ENCODE measurements around the gene ILRUN. TPM values are rescaled to one million over a fixed set of nuclear protein-coding genes. Genes with fewer than 3 reads are reported as not detected.
"Not testable (repeated sequence)": the region's sequence is repeated elsewhere in the genome, so short reads cannot be mapped to it uniquely, and the experiment has no call there.

The ILRUN gene
- total and polyA plus RNA-seq, 2 donors (not counting 1 experiment from before 2014, with no cell fraction given), result 30.1 to 71.3 TPM

- no peak for ATAC-seq (ENCODE audit: low read depth)
- H2AFZ ChIP-seq (ENCODE audit: insufficient read depth, low read depth, low read length, poor library complexity, severe bottlenecking), result no peak overlapping the region
These were observed 26.6 kb upstream of the ILRUN start for GRCh38 chr6:34723203-34723602.

DNA sequence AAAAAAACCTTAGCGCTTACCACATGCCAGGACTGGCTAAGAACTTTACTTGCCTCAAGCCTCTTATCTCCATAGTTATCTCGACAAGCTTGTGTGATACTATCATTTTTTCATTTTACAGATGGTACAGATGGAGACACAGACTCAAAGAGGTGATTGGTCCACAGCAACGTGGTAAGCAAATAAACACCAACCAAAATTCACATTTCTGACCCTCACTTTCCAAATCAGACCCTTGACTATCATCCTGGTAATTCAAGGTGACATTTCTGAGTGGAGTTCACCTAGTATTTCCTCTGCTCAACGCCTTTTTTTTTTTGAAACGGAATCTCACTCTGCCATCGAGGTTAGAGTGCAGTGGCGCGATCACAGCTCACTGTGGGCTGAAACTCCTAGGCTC, 25.9 kb upstream of the ILRUN start:
- Mint-ChIP-seq H3K9me3 (ENCODE audit: insufficient read depth) (peaks cover 5% of the 10 kb centered on the region), H3K4me1 (no peaks in the 10 kb centered on the region), H3K4me3 (no peak overlapping the region), H3K27me3 (no peaks in the 10 kb centered on the region), H3K27ac (no peak overlapping the region)
- H3K4me2 ChIP-seq (replicated peaks; ENCODE audit: low read depth, low read length, poor library complexity, severe bottlenecking), result no peak overlapping the region
- no peaks in the 10 kb centered on the region for H3K4me1 ChIP-seq (ENCODE audit: control insufficient read depth in 2 of 2, insufficient read depth in 2 of 2, low read length in 2 of 2)
- no peak overlapping the region for H2AFZ ChIP-seq (ENCODE audit: insufficient read depth, low read depth, low read length, poor library complexity, severe bottlenecking)
- H3K36me3 ChIP-seq (replicated peaks in 1 of 2; ENCODE audit: control extremely low read depth in 1 of 2, control insufficient read depth in 1 of 2, extremely low read depth in 1 of 2, insufficient read depth in 2 of 2, low read length in 1 of 2), result no peaks in the 10 kb centered on the region
- intact Hi-C loops (cut with micrococcal nuclease), result no loop called here
- DNase-seq (no peak), ATAC-seq (ENCODE audit: low read depth) (no peak)
- H3K9me3 ChIP-seq (ENCODE audit: control extremely low read depth in 1 of 3, control insufficient read depth in 2 of 3, insufficient read depth in 1 of 3, low read length in 2 of 3), result peaks cover 0 to 4% (median 3%) of the 10 kb centered on the region in 3 donors
- no peak overlapping the region for H3K4me3 ChIP-seq (ENCODE audit: control extremely low read depth in 1 of 5, extremely low read depth in 1 of 5, insufficient read depth in 1 of 5, low read depth in 2 of 5, low read length in 4 of 5)
- ChIA-PET CTCF (no interaction called here), POLR2A (interaction anchor here (0.7 kb wide), 1 partner anchor 455 kb away, joined by 4 read pairs; no protein-coding TSS in a partner anchor)
- no peaks in the 10 kb centered on the region for H3K27me3 ChIP-seq (replicated peaks in 1 of 4; ENCODE audit: control extremely low read depth in 1 of 4, control insufficient read depth in 3 of 4, insufficient read depth in 4 of 4, low read length in 3 of 4)
- no peak for TF ChIP-seq EZH2 (IDR thresholded peaks at IDR 0.05; ENCODE audit: borderline replicate concordance, insufficient read depth, low read depth, low read length, poor library complexity, severe bottlenecking)
- TF ChIP-seq, protein P1, sequence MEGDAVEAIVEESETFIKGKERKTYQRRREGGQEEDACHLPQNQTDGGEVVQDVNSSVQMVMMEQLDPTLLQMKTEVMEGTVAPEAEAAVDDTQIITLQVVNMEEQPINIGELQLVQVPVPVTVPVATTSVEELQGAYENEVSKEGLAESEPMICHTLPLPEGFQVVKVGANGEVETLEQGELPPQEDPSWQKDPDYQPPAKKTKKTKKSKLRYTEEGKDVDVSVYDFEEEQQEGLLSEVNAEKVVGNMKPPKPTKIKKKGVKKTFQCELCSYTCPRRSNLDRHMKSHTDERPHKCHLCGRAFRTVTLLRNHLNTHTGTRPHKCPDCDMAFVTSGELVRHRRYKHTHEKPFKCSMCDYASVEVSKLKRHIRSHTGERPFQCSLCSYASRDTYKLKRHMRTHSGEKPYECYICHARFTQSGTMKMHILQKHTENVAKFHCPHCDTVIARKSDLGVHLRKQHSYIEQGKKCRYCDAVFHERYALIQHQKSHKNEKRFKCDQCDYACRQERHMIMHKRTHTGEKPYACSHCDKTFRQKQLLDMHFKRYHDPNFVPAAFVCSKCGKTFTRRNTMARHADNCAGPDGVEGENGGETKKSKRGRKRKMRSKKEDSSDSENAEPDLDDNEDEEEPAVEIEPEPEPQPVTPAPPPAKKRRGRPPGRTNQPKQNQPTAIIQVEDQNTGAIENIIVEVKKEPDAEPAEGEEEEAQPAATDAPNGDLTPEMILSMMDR (IDR thresholded peaks at IDR 0.05), result no peak
- no peak overlapping the region for H3K9ac ChIP-seq (ENCODE audit: low read length)
- H3K27ac ChIP-seq (ENCODE audit: low read length in 2 of 2), result no peak overlapping the region
- WGBS (ENCODE audit: insufficient coverage), result 89% methylated on average over 7 of the region's 8 CpGs
- H4K20me1 ChIP-seq (ENCODE audit: control insufficient read depth, insufficient read depth, low read length, poor library complexity, severe bottlenecking), result no peaks in the 10 kb centered on the region
- H3K79me2 ChIP-seq (ENCODE audit: control insufficient read depth, insufficient read depth, low read length), result no peaks in the 10 kb centered on the region

More at GRCh38 chr6:34723203-34723602, 26.6 kb upstream of the ILRUN start:
- H3K4me1 ChIP-seq (ENCODE audit: control insufficient read depth in 2 of 2, insufficient read depth in 2 of 2, low read length in 2 of 2), result no peaks in the 10 kb centered on the region
- no peak overlapping the region for H3K27ac ChIP-seq (ENCODE audit: low read length in 2 of 2)
- no peaks in the 10 kb centered on the region for H4K20me1 ChIP-seq (ENCODE audit: control insufficient read depth, insufficient read depth, low read length, poor library complexity, severe bottlenecking)
- 79% methylated on average over 2 of the region's 2 CpGs for WGBS (ENCODE audit: insufficient coverage)
- H3K4me1 Mint-ChIP-seq, result no peaks in the 10 kb centered on the region
- H3K27ac Mint-ChIP-seq, result no peak overlapping the region
- no peak overlapping the region for H3K4me2 ChIP-seq (replicated peaks; ENCODE audit: low read depth, low read length, poor library complexity, severe bottlenecking)
- H3K4me3 ChIP-seq (ENCODE audit: control extremely low read depth in 1 of 5, extremely low read depth in 1 of 5, insufficient read depth in 1 of 5, low read depth in 2 of 5, low read length in 4 of 5), result no peak overlapping the region
- no peaks in the 10 kb centered on the region for H3K36me3 ChIP-seq (replicated peaks in 1 of 2; ENCODE audit: control extremely low read depth in 1 of 2, control insufficient read depth in 1 of 2, extremely low read depth in 1 of 2, insufficient read depth in 2 of 2, low read length in 1 of 2)
- POLR2A ChIA-PET, result no interaction called here
- no peaks in the 10 kb centered on the region for H3K27me3 Mint-ChIP-seq
- no peaks in the 10 kb centered on the region for H3K27me3 ChIP-seq (replicated peaks in 1 of 4; ENCODE audit: control extremely low read depth in 1 of 4, control insufficient read depth in 3 of 4, insufficient read depth in 4 of 4, low read length in 3 of 4)
- H3K4me3 Mint-ChIP-seq, result no peak overlapping the region
- peaks cover 0 to 4% (median 3%) of the 10 kb centered on the region in 3 donors for H3K9me3 ChIP-seq (ENCODE audit: control extremely low read depth in 1 of 3, control insufficient read depth in 2 of 3, insufficient read depth in 1 of 3, low read length in 2 of 3)
- peaks cover 5% of the 10 kb centered on the region for H3K9me3 Mint-ChIP-seq (ENCODE audit: insufficient read depth)
- CTCF ChIA-PET, result no interaction called here
- H3K9ac ChIP-seq (ENCODE audit: low read length), result no peak overlapping the region
- no peak for DNase-seq
- intact Hi-C loops (cut with micrococcal nuclease), result no loop called here
- TF ChIP-seq, protein P1 (IDR thresholded peaks at IDR 0.05), result no peak
- TF ChIP-seq EZH2 (IDR thresholded peaks at IDR 0.05; ENCODE audit: borderline replicate concordance, insufficient read depth, low read depth, low read length, poor library complexity, severe bottlenecking), result no peak
- H3K79me2 ChIP-seq (ENCODE audit: control insufficient read depth, insufficient read depth, low read length), result no peaks in the 10 kb centered on the region

DNA sequence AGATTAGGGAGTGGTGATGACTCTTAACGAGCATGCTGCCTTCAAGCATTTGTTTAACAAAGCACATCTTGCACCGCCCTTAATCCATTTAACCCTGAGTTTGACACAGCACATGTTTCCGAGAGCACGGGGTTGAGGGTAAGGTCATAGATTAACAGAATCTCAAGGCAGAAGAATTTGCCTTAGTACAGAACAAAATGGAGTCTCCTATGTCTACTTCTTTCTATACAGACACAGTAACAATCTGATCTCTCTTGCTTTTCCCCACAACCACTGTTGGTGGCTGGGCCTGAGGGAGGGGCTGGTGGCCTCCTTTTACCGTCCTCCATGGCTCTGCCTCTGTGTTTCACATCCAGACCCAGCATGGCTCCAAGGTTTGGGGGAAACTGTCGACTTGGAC, 23.6 kb upstream of the ILRUN start:
- H3K4me3 Mint-ChIP-seq; H4K20me1 ChIP-seq (ENCODE audit: control insufficient read depth, insufficient read depth, low read length, poor library complexity, severe bottlenecking); H3K9ac ChIP-seq (ENCODE audit: low read length); H3K9me3 Mint-ChIP-seq (ENCODE audit: insufficient read depth); H3K4me2 ChIP-seq (replicated peaks; ENCODE audit: low read depth, low read length, poor library complexity, severe bottlenecking); H3K4me3 ChIP-seq (ENCODE audit: control extremely low read depth in 1 of 5, extremely low read depth in 1 of 5, insufficient read depth in 1 of 5, low read depth in 2 of 5, low read length in 4 of 5); DNase-seq; H2AFZ ChIP-seq (ENCODE audit: insufficient read depth, low read depth, low read length, poor library complexity, severe bottlenecking); ATAC-seq (ENCODE audit: low read depth); POLR2A ChIA-PET; H3K36me3 ChIP-seq (replicated peaks in 1 of 2; ENCODE audit: control extremely low read depth in 1 of 2, control insufficient read depth in 1 of 2, extremely low read depth in 1 of 2, insufficient read depth in 2 of 2, low read length in 1 of 2); H3K9me3 ChIP-seq (ENCODE audit: control extremely low read depth in 1 of 3, control insufficient read depth in 2 of 3, insufficient read depth in 1 of 3, low read length in 2 of 3); H3K4me1 ChIP-seq (ENCODE audit: control insufficient read depth in 2 of 2, insufficient read depth in 2 of 2, low read length in 2 of 2); H3K4me1 Mint-ChIP-seq; intact Hi-C loops (cut with micrococcal nuclease); H3K27me3 Mint-ChIP-seq; H3K79me2 ChIP-seq (ENCODE audit: control insufficient read depth, insufficient read depth, low read length); H3K27ac ChIP-seq (ENCODE audit: low read length in 2 of 2); CTCF ChIA-PET; H3K27me3 ChIP-seq (replicated peaks in 1 of 4; ENCODE audit: control extremely low read depth in 1 of 4, control insufficient read depth in 3 of 4, insufficient read depth in 4 of 4, low read length in 3 of 4); H3K27ac Mint-ChIP-seq: not testable (repeated sequence)
- 94% methylated on average over 2 of the region's 6 CpGs for WGBS (ENCODE audit: insufficient coverage)
